HG02973 (cell line): Measurements from ENCODE around the gene DHX16.

ENCODE experiments used
- ATAC-seq: cut with Tn5 transposase; IDR thresholded peaks from one replicate; pipeline ENCODE4 v1.9.1; 2021; ENCODE audit warnings: moderate library complexity; ENCODE audit not compliant: unreplicated experiment

The DHX16 gene

GRCh38 chr6:30696432-30696831 lies 23.6 kb upstream of the DHX16 start:
- no peak for ATAC-seq

DNA sequence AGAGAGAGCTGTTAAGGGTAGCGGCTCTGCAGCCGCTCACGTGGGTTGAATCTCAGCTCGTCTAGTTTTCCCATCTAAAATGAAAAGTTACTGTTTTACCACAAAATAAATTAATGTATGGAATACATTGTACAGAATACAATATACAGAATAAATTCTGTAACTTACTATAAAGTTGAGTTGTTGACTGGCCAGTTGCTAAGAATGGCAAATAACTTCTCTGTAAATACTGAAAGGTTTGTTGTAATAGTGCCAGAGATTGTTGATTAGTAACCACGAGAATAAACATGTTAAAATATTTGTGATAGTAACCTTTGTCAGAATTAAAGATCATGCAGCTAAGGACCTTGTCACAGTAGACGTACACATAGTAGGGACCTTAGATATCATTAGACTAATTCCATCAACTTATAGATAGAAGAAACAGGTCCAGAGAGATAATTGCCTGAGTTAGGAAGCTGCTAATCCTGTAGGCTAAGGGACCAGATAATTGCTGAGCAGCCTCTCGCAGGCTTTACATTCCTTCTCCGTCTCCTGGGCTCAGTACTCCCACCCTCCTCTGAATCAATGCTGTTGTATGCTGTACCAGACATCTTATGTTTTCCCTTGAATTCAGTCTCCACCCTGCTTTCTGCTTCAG lies 18.5 kb upstream of the DHX16 start:
- no peak for ATAC-seq

DNA sequence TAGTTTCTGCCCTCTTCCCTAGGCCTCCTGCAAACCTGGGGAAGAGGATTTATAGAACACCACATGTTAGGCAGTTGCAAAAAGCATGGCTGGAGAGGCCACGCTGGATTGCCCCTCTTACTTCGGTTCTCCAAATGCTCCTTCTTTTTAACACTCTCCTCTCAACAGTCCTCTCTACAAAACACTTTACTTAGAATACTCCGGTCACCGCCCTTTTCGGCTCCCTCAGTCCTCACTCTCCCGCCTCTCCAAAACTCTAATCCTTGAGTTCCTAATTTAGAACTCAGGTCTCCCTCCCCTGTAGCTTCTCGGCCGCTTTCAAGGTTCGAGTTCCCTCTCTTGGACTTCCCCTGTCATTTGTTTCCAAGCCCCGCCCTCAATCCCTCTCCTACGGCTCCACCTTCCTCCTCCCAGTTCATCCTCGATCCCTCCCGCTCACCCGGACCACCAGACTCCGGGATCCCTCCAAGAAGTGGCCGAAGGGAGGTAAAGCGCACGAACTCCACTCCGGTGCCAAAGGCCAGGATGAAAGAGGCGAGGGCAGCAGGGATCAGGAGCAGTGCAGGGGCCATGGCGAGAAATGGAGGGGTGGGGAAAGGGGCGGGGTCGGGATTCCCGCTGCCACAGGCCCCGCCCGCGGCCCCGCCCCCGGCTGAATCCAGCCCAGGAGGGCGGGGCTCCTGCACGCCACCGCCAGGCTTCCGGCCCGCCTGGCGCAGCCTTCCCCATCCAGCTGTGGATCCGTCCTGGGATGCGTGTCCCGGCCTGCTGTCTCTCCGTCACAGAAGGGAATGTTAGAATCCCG lies 17.8 kb upstream of the DHX16 start, which contains the start of gene NRM:
TSS of gene NRM (minus strand) at position 582 of the 805 bp plus-strand sequence. CDS start at position 572, 10 bp downstream.
- no peak for ATAC-seq

DNA sequence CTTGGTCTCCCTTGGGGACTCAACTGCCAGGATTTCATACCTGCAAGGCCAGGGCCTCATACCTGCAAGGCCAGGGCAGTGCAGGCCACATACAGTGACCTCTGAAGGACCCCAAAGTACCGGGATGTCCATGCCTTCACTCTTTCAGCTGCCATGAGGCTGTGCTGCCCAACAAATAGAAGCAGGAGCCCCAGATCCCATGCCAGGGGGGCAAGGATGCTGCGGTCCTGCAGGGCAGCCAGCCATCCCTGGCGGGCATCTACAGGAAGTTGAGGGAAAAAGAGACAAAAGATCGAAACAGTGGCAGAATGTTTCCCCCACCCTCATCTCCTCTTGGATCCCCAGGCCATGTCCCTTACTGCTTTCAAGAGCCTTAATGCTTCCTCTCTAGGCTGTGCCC lies 17.2 kb upstream of the DHX16 start:
- no peak for ATAC-seq

DNA sequence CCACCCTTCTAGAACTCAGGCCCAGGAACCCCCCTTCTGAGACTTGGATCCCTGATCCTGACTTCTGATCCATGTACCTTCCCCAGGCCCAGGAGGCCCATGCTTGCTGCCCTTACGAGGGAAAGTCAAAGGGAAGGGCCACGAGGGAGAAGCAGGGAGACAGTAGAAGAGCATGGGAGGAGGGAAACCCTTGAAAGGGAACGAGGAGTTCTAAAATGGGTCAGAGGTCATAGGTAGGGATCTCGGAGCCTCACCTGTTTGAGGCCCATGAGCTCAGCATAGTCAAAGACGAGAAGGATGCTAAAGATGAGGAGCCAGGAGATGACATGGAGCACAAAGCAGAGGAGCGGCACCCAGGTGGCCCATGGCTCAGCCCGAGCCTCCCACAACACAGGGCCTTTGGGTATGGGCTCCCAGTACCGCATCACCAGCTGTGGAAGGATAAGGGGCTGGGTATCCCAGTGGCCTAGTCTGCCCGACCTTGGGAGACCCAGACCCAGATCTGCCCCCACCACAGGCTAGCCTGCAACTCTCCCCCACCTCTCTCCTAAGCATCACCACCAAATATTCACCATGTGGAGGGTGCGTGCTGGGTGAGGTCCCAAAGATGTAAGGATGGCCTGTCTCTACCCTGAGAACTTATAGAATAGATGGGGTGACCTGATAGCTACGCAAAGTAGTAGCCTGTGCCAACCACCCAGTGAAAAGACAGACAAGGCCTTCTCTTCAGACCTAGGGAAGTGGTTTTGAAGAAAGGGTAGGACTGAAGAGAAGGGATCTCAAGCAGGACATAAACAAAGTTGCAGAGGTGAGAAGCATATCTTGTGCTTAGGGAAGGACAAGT lies 16.4 kb upstream of the DHX16 start:
- ATAC-seq: no peak

DNA sequence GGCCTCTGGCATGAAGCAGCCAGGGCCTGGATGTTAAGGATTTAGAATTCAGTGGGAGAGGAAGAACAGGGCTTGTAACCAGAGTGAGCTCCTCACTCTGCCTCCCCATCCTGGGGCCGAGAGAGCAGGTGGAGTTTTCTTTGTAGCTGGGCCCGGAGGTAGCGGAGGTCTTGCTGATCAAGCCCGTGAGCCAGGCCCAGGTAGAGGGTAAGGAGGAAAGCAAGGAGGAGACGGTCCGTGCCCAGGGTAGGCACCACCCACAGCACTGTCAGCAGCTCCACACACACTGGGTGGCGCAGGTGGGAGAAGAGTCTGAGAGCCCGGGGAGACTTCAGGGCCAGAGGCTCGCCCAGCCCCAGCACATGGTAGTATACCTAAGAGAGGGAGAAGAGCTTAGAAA lies 15.8 kb upstream of the DHX16 start:
- ATAC-seq: no peak

DNA sequence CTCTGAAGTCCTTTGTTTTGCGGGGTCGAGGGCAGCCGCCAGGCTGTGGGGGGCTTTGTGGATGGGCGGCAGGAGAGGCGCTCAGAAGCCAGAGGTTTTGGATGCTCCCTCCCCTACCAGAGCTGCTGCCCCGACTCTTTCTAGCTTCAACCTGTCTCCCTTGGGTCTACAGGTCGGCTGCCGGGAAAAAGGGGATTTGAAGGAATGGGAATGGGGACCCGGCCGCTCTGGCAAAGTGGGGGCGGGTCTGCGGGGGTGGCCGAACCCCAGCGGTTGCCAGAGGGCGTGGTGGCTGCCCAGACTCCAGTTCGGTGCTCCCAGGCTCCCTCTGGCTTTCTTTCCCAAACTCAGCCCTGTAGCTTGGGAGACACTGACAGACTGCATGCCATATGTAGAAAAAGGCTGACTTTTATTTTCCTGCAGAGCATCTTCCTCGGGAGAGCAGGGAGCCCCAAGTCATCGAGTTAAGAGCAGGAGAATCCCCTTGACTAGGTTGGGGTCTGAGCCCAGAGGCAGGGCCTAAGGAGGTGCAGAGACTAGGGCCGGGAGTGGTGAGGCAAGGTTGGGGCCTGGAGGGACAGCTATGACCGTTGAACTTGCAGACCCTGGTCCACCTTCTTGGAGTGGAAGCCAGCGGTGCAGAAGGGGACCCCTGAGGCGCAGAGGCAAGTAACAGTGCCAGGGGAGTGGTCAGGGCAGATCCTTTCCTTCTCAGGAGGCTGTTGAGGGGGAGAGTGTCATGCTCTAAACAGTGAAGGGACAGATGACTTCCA lies 15.0 kb upstream of the DHX16 start:
- ATAC-seq: no peak

- ATAC-seq: no peak
These were observed 14.3 kb upstream of the DHX16 start for GRCh38 chr6:30686908-30687658.

GRCh38 chr6:30686009-30686907 lies 13.5 kb upstream of the DHX16 start, which contains the start of gene PPP1R18:
Gene PPP1R18, minus strand, starts transcription at chr6:30686645. Its CDS starts 627 bp downstream, at chr6:30686018.
- ATAC-seq: no peak

DNA sequence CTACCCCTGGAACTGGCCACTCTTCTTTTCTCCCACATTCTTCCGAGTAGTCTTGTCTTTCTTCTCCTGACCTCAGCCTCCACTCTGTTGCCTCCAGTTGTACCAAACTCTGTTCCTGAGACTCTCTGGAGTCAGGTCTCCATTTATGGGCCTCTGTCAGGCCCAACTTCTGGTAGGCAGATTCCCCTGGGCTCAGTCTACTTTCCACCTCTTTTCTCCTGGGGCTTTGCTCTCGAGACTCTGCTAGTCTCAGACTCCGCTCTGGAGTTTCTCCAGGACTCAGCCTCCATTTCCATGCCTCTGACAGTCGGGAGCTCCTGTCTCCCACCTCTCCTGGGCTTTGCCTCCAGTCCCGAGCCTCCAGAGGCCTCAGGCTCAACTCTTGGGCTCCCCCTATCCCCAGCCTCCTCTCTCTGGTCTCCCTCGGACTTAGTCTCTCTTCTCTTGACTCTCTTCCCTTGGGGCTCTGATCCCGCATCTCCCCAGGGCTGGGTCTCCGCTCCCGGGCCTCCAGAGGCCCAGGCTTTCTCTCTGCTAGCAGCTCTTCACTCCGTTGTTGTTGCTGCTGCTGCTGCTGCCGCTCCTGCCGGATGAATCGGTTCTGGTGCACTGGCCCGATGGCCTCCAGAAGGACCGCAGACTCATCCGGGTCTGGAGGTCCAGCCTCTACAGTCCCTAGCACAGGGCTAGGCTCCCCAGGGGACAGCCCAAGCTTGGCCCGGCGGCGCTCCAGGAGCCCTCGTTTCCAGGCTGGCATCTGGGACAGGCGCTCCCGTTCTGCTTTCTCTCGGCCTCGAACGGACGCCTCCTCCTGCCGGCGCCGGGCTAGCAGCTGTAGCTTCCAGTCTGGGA lies 12.6 kb upstream of the DHX16 start:
- no peak for ATAC-seq

DNA sequence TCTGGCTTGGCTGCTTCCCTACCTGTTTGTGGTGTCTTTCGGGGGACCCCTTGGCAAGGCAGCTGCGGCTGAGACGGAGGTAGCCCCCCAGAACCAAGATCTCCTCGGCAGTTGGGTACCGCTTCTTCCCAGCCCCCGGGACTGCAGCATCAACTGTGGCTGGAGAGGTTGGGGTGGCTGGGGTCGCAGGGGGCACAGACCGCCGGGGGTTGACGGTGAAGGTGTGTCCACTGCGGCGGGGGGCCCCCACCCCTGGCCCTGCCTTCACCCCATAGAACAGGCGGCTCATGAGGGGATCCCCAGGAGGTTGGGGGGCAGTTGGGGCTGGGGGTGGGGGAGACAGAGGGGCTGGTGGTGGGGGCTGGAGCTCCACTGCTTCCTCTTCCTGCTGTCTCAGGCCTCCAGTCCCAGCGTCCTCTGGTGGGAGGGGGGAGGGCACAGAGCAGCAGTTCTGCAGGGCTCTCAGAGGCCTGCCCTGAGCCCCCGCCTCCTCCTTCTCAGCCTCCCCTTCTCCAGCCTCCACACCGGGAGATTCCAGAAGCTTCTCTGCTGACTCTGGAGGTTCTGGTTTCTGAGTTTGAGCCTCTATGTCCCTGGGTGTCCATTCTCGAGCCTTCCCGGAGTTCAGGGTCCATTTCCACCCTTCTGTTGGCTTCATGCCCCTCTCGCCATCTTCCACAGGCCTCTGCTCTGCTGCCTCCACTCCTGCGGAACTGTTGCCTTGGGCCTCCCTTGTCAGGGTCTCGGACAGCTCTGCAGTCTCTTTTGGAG lies 11.8 kb upstream of the DHX16 start:
- no peak for ATAC-seq

DNA sequence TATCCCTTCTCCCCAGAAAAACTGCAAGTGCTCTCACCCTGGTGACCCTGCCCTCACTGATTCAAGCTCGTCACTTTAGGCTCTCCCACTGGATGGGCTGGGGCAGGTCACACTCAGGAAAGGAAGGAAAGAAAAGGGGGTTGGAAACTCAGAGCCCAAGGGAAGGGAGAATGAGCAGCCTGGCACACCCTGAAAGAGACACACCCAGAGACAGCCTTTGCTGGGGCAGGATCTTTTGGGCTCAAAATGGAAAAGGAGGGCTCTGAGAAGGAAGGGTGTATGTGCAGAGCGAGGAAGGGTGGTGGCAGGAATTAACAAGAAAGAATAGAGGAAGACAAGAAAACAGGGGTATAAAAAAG lies 11.2 kb upstream of the DHX16 start:
- ATAC-seq: no peak

- no peak for ATAC-seq
These were observed 10.6 kb upstream of the DHX16 start for GRCh38 chr6:30683183-30683979.

DNA sequence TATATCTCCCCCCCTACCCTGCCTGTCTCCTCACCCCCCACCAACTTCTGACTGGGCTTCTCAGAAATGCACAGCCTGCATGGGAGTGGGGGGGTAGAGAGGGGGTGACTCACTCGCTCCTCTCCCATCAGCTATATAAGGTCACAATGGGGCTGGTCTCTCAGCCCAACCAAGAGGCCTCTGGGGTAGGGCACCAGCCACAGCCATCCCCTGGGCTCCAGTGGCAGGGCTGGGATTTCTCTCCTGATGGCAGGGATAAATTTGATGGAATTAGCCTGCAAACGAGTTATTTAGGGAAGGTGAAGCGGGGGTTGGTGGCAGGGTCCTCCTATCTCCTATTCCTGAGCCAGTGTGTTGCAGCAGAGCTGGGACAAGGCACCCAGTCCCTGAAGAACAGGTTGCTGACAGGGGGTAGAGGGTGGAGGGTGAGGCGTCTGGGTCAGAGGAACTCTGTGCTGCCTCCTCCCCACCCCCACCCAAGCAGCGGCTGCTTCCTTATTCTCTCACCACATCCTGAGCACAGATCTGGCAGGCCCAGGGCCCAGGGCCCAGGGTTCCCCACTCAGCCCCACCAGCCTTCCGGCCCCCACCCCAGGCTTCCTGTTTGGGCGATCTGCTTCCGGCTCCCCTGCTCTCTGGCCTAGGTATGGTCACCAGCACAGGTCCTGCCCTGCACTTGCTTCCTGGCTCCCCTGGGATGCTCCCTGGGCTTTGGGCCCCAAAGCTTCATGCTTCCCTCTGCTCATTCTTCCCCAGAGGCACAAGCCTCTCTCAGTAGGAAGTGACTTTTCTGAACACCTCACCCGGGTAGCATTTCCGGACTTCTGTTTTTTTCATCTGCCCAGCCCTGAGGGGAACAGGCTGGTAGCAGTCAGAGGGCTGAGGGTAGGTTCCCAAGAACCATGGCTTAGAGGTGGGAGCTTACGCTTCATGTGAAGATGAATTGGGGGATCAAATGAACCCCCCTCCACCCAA lies 9.6 kb upstream of the DHX16 start:
- ATAC-seq: peak; percentile 42

DNA sequence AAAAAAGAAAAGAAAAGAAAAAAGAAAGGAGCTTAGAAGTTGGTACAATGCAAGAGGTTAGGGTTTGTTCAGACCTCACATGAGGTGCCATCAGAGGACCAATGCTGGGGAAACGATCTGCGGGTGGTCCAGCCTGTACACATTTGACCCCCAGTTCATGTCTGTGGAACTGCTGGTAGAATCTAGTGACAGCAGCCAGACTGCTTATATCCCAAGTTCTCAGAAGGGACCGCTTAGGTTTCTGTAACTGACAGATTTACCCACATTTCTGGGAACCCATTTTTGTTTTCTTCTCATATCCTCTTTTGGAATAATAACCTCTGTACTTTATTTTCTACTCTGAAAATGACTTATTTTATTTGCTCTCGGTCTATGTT lies 8.9 kb upstream of the DHX16 start:
- no peak for ATAC-seq
